HG02763 (cell line): ENCODE results near the gene ASAP2.
"Not testable (repeated sequence)": the region's sequence is repeated elsewhere in the genome, so short reads cannot be mapped to it uniquely, and the experiment has no call there.

Experiments used
- ATAC-seq: cut with Tn5 transposase; IDR thresholded peaks from one replicate; pipeline ENCODE4 v1.9.1; 2021; ENCODE audit warnings: mild to moderate bottlenecking, moderate library complexity; ENCODE audit not compliant: unreplicated experiment

The ASAP2 gene

GRCh38 chr2:9250091-9250490 lies 43.5 kb downstream of the ASAP2 start:
- ATAC-seq = no peak

- no peak for ATAC-seq
Observed at GRCh38 chr2:9250498-9251153, 44.0 kb downstream of the ASAP2 start.

- ATAC-seq = no peak
Observed at GRCh38 chr2:9251154-9252001, 44.8 kb downstream of the ASAP2 start.

- no peak for ATAC-seq
Observed at GRCh38 chr2:9252002-9252357, 45.4 kb downstream of the ASAP2 start.

- ATAC-seq = no peak
Observed at GRCh38 chr2:9255416-9255815, 48.8 kb downstream of the ASAP2 start.

- ATAC-seq = no peak
Observed at GRCh38 chr2:9256147-9256546, 49.5 kb downstream of the ASAP2 start.

- ATAC-seq = no peak
Observed at GRCh38 chr2:9256570-9257043, 50.0 kb downstream of the ASAP2 start.

GRCh38 chr2:9258501-9258900 lies 51.9 kb downstream of the ASAP2 start:
- ATAC-seq = no peak

- ATAC-seq = no peak
Observed at GRCh38 chr2:9258953-9259399, 52.4 kb downstream of the ASAP2 start.

GRCh38 chr2:9260464-9260918 lies 53.9 kb downstream of the ASAP2 start:
- no peak for ATAC-seq

- no peak for ATAC-seq
Observed at GRCh38 chr2:9261231-9261883, 54.7 kb downstream of the ASAP2 start.

GRCh38 chr2:9262671-9263171 lies 56.1 kb downstream of the ASAP2 start:
- no peak for ATAC-seq

GRCh38 chr2:9263428-9263827 lies 56.8 kb downstream of the ASAP2 start:
- ATAC-seq = no peak

GRCh38 chr2:9264301-9264700 lies 57.7 kb downstream of the ASAP2 start:
- ATAC-seq = no peak

GRCh38 chr2:9266711-9267110 lies 60.1 kb downstream of the ASAP2 start:
- no peak for ATAC-seq

- not testable (repeated sequence) for ATAC-seq
Observed at GRCh38 chr2:9267286-9267685, 60.7 kb downstream of the ASAP2 start.

- ATAC-seq = no peak
Observed at GRCh38 chr2:9268301-9269080, 61.9 kb downstream of the ASAP2 start.

GRCh38 chr2:9269295-9269694 lies 62.7 kb downstream of the ASAP2 start:
- ATAC-seq = no peak

GRCh38 chr2:9269695-9270360 lies 63.2 kb downstream of the ASAP2 start:
- no peak for ATAC-seq

GRCh38 chr2:9271091-9271490 lies 64.5 kb downstream of the ASAP2 start:
- no peak for ATAC-seq
